PC-3 (cell line): ENCODE results near the gene APOL1. TPM values are rescaled to one million over a fixed set of nuclear protein-coding genes. Genes with fewer than 3 reads are reported as not detected.
A peak's percentile ranks its signal among the peaks of the same experiment; 100 is the strongest.
"Not testable (repeated sequence)": the region's sequence is repeated elsewhere in the genome, so short reads cannot be mapped to it uniquely, and the experiment has no call there.

ENCODE experiments used
- ATAC-seq: fragments of 200-7000 bp; cut with Tn5 transposase; 2 replicates; pipeline ENCODE4 v1.9.1; 2020; ENCODE audit warnings: mild to moderate bottlenecking, moderate library complexity
- BruUV-seq: library from RNA; stranded (reverse); fragments of 400-500 nt; replicated peaks from 2 replicates; lab custom pipeline; 2021; lab: Mats Ljungman, UMichigan
- CTCF ChIA-PET: fragments of 300-600 bp; sonication (Branson Sonifier 250); formaldehyde crosslinking; loops from one replicate; lab custom pipeline; 2022; ENCODE audit warnings: antibody characterized with exemption; lab: Charles Lee
- POLR2A ChIA-PET: fragments of 300-600 bp; sonication (Branson Sonifier 250); formaldehyde crosslinking; loops from one replicate; lab custom pipeline; 2022; ENCODE audit warnings: antibody characterized with exemption; ENCODE audit not compliant: unreplicated experiment; lab: Charles Lee
- DNase-seq: peaks from one replicate; pipeline ENCODE4 v3.0.0-alpha.2; 2015
- H2AFZ ChIP-seq: fragments of 300-600 bp; sonication (generic); 2 replicates; pipeline ENCODE4 v1.6.0; 2016; ENCODE audit warnings: antibody characterized with exemption, low read length
- H3F3A ChIP-seq: fragments of 300-600 bp; sonication (generic); one replicate; pipeline ENCODE4 v1.6.0; 2017; ENCODE audit warnings: antibody characterized with exemption, low read length, control low read depth, mild to moderate bottlenecking; ENCODE audit not compliant: unreplicated experiment
- H3K27ac ChIP-seq: fragments of 300-600 bp; sonication (generic); 2 replicates; pipeline ENCODE4 v1.5.1; 2016; ENCODE audit warnings: mild to moderate bottlenecking, low read length
- H3K27me3 ChIP-seq: fragments of 300-600 bp; sonication (generic); 2 replicates; pipeline ENCODE4 v1.6.1; 2016; ENCODE audit warnings: low read length, mixed read lengths
- H3K36me3 ChIP-seq: fragments of 300-600 bp; sonication (generic); 2 replicates; pipeline ENCODE4 v1.6.1; 2016; ENCODE audit warnings: low read depth, mixed run types, low read length, mixed read lengths
- H3K4me1 ChIP-seq: fragments of 300-600 bp; sonication (generic); 2 replicates; pipeline ENCODE4 v1.5.1; 2016; ENCODE audit warnings: low read length; ENCODE audit not compliant: insufficient read depth
- H3K4me2 ChIP-seq: fragments of 300-600 bp; sonication (generic); 2 replicates; pipeline ENCODE4 v1.6.0; 2016; ENCODE audit warnings: low read length
- H3K4me3 ChIP-seq: fragments of 300-600 bp; sonication (generic); 2 replicates; pipeline ENCODE4 v1.5.1; 2016; ENCODE audit warnings: mild to moderate bottlenecking, low read length, mixed read lengths
- H3K79me2 ChIP-seq: fragments of 300-600 bp; sonication (generic); 2 replicates; pipeline ENCODE4 v1.6.1; 2017; ENCODE audit warnings: low read length, mixed read lengths
- H3K9ac ChIP-seq: fragments of 300-600 bp; sonication (generic); 2 replicates; pipeline ENCODE4 v1.6.0; 2016; ENCODE audit warnings: mild to moderate bottlenecking, low read length
- H3K9me2 ChIP-seq: fragments of 300-600 bp; sonication (generic); replicated peaks from 2 replicates; pipeline ENCODE4 v1.6.1; 2016; ENCODE audit warnings: mixed run types, low read length, mixed read lengths
- H3K9me3 ChIP-seq: fragments of 300-600 bp; sonication (generic); 2 replicates; pipeline ENCODE4 v1.6.1; 2016; ENCODE audit warnings: low read length, mixed read lengths
- H4K20me1 ChIP-seq: fragments of 300-600 bp; sonication (generic); 2 replicates; pipeline ENCODE4 v1.6.1; 2016; ENCODE audit warnings: low read length, mixed read lengths
- CTCF ChIP-seq: fragments of 300-600 bp; sonication (generic); conservative IDR thresholded peaks from 2 replicates; pipeline ENCODE4 v1.5.1; 2017; ENCODE audit warnings: antibody characterized with exemption, low read depth, mild to moderate bottlenecking, low read length
- EZH2 ChIP-seq: fragments of 300-600 bp; sonication (generic); IDR thresholded peaks from one replicate; pipeline ENCODE4 v1.6.1; 2017; ENCODE audit warnings: antibody characterized with exemption, mild to moderate bottlenecking, low read length; ENCODE audit not compliant: unreplicated experiment
- EZH2phosphoT487 ChIP-seq: fragments of 300-600 bp; sonication (generic); IDR thresholded peaks from 2 replicates; pipeline ENCODE4 v1.6.1; 2018; ENCODE audit warnings: mild to moderate bottlenecking, antibody characterized with exemption, low read length, borderline replicate concordance
- intact Hi-C: fragments of 100-400 bp; cut with micrococcal nuclease; formaldehyde crosslinking; loops from 2 replicates; pipeline ENCODE4 v1.9.0; 2023
- total RNA-seq: library from RNA; depleted of rRNA; stranded (reverse); fragments of >200 nt; gene quantifications from 2 replicates; pipeline ENCODE4 v1.2.3, GENCODE V29; 2014

Gene APOL1
- total RNA-seq, 1 experiment from 2014 or later: not detected

- H4K20me1 ChIP-seq: no peaks in the 10 kb centered on the region
- no peak overlapping the region for H3K27ac ChIP-seq
- ATAC-seq (no peak), DNase-seq (no peak)
- H3K36me3 ChIP-seq: peaks cover 61% of the 10 kb centered on the region
- no peak overlapping the region for H3K4me2 ChIP-seq
- no peaks in the 10 kb centered on the region for H3K27me3 ChIP-seq
- intact Hi-C loops: no loop called here
- TF ChIP-seq EZH2 (no peak), CTCF (no peak), EZH2phosphoT487 (no peak)
- BruUV-seq: TSS peak; percentile 80
- no peaks in the 10 kb centered on the region for H3F3A ChIP-seq
- H2AFZ ChIP-seq: no peak overlapping the region
- H3K9ac ChIP-seq: no peak overlapping the region
- ChIA-PET CTCF (no interaction called here), POLR2A (interaction anchor here (0.6 kb wide), 1 partner anchor 487 kb away, joined by 4 read pairs; no protein-coding TSS in a partner anchor)
- no peaks in the 10 kb centered on the region for H3K4me1 ChIP-seq
- H3K79me2 ChIP-seq: no peaks in the 10 kb centered on the region
- H3K4me3 ChIP-seq: no peak overlapping the region
- no peaks in the 10 kb centered on the region for H3K9me3 ChIP-seq
- H3K9me2 ChIP-seq: no peaks in the 10 kb centered on the region
Measured at GRCh38 chr22:36288571-36289405, 35.9 kb downstream of the APOL1 start.

- H3K4me2 ChIP-seq: no peak overlapping the region
- H3K27ac ChIP-seq: no peak overlapping the region
- no peaks in the 10 kb centered on the region for H3K4me1 ChIP-seq
- no TSS peak for BruUV-seq
- H4K20me1 ChIP-seq: no peaks in the 10 kb centered on the region
- H3K27me3 ChIP-seq: no peaks in the 10 kb centered on the region
- ChIA-PET POLR2A (no interaction called here), CTCF (no interaction called here)
- no peak overlapping the region for H3K9ac ChIP-seq
- no peak overlapping the region for H3K4me3 ChIP-seq
- H3K36me3 ChIP-seq: peaks cover 65% of the 10 kb centered on the region
- no peaks in the 10 kb centered on the region for H3K9me2 ChIP-seq
- ATAC-seq (no peak), DNase-seq (no peak)
- no peak for TF ChIP-seq EZH2phosphoT487
- no peaks in the 10 kb centered on the region for H3F3A ChIP-seq
- no peaks in the 10 kb centered on the region for H3K79me2 ChIP-seq
- H2AFZ ChIP-seq: no peak overlapping the region
- intact Hi-C loops: no loop called here
- no peaks in the 10 kb centered on the region for H3K9me3 ChIP-seq
Measured at GRCh38 chr22:36289406-36289870, 36.5 kb downstream of the APOL1 start.

- CTCF ChIA-PET, POLR2A ChIA-PET, DNase-seq: not testable (repeated sequence)
Measured at GRCh38 chr22:36289948-36290371, 37.0 kb downstream of the APOL1 start.

GRCh38 chr22:36290391-36291075 is 37.6 kb downstream of the APOL1 start:
- POLR2A ChIA-PET, H4K20me1 ChIP-seq, H3K4me2 ChIP-seq, ATAC-seq, H2AFZ ChIP-seq, H3K9me3 ChIP-seq, BruUV-seq, H3K9me2 ChIP-seq, DNase-seq, H3K9ac ChIP-seq, H3K79me2 ChIP-seq, H3F3A ChIP-seq, H3K4me3 ChIP-seq, intact Hi-C loops, H3K4me1 ChIP-seq, H3K27me3 ChIP-seq, H3K27ac ChIP-seq, CTCF ChIA-PET: not testable (repeated sequence)
- H3K36me3 ChIP-seq: peaks cover 65% of the 10 kb centered on the region

More at GRCh38 chr22:36289948-36290371, 37.0 kb downstream of the APOL1 start:
- BruUV-seq, H3K4me2 ChIP-seq, H3K9me3 ChIP-seq, intact Hi-C loops, H3F3A ChIP-seq, H2AFZ ChIP-seq, H3K79me2 ChIP-seq, ATAC-seq, H3K4me3 ChIP-seq, H3K9me2 ChIP-seq, H3K27ac ChIP-seq, H3K4me1 ChIP-seq, H3K9ac ChIP-seq, H3K27me3 ChIP-seq, H4K20me1 ChIP-seq: not testable (repeated sequence)
- peaks cover 65% of the 10 kb centered on the region for H3K36me3 ChIP-seq
